Endometrium (tissue), 2 donors: ENCODE data around the gene GPAT3.
"Not testable (repeated sequence)": the region's sequence is repeated elsewhere in the genome, so short reads cannot be mapped to it uniquely, and the experiment has no call there.

Experiments used
- FAIRE-seq: peaks from 2 replicates; lab custom pipeline; 2012; peaks lifted over from hg19 to GRCh38; lab: Jason Lieb, UNC
- donor health status: control.
- donor health status: control.

The GPAT3 gene

GRCh38 chr4:83604321-83604720 is 68.4 kb downstream of the GPAT3 start:
- no peak for FAIRE-seq

- FAIRE-seq, result no peak
Measured at GRCh38 chr4:83605210-83605609, 69.3 kb downstream of the GPAT3 start.

- FAIRE-seq, result peak; percentile 26
Measured at GRCh38 chr4:83605744-83606172, 69.8 kb downstream of the GPAT3 start.

- FAIRE-seq, result no peak
Measured at GRCh38 chr4:83606460-83606859, 70.6 kb downstream of the GPAT3 start.

GRCh38 chr4:83606898-83607297 is 71.0 kb downstream of the GPAT3 start:
- FAIRE-seq, result no peak

- no peak for FAIRE-seq
Measured at GRCh38 chr4:83609365-83609764, 73.5 kb downstream of the GPAT3 start.

- no peak for FAIRE-seq
Measured at GRCh38 chr4:83610729-83611128, 74.8 kb downstream of the GPAT3 start.

GRCh38 chr4:83613023-83613422 is 77.1 kb downstream of the GPAT3 start:
- no peak for FAIRE-seq

- no peak for FAIRE-seq
Measured at GRCh38 chr4:83613994-83614393, 78.1 kb downstream of the GPAT3 start.

GRCh38 chr4:83616252-83616651 is 80.3 kb downstream of the GPAT3 start:
- FAIRE-seq, result no peak

- no peak for FAIRE-seq
Measured at GRCh38 chr4:83617371-83618035, 81.6 kb downstream of the GPAT3 start.

- FAIRE-seq, result no peak
Measured at GRCh38 chr4:83618431-83618830, 82.5 kb downstream of the GPAT3 start.

- no peak for FAIRE-seq
Measured at GRCh38 chr4:83618991-83619645, 83.2 kb downstream of the GPAT3 start.

GRCh38 chr4:83622127-83622526 is 86.2 kb downstream of the GPAT3 start:
- FAIRE-seq, result not testable (repeated sequence)

- FAIRE-seq, result no peak
Measured at GRCh38 chr4:83625821-83626220, 89.9 kb downstream of the GPAT3 start.

- no peak for FAIRE-seq
Measured at GRCh38 chr4:83626245-83626836, 90.4 kb downstream of the GPAT3 start.

- FAIRE-seq, result peak; percentile 18
Measured at GRCh38 chr4:83629945-83630721, 94.2 kb downstream of the GPAT3 start.

GRCh38 chr4:83631066-83631465 is 95.2 kb downstream of the GPAT3 start:
- FAIRE-seq, result no peak

GRCh38 chr4:83636930-83637329 is 101.0 kb downstream of the GPAT3 start:
- FAIRE-seq, result no peak

- peak; percentile 82 for FAIRE-seq
Measured at GRCh38 chr4:83639849-83640493, 104.1 kb downstream of the GPAT3 start.

- no peak for FAIRE-seq
Measured at GRCh38 chr4:83643036-83643435, 107.1 kb downstream of the GPAT3 start.
